Progenitor cell of endocrine pancreas (in vitro differentiated cells): ENCODE measurements around the gene SPAG16. TPM values are rescaled to one million over a fixed set of nuclear protein-coding genes. Genes with fewer than 3 reads are reported as not detected.

Experiments
- DNase-seq: peaks from one replicate; pipeline ENCODE4 v3.0.0; 2021; ENCODE audit warnings: low spot score; ENCODE audit not compliant: unreplicated experiment
- H3K27ac Mint-ChIP-seq: 2 replicates; pipeline ENCODE4 v1.8.0; 2021; ENCODE audit warnings: mild to moderate bottlenecking, moderate library complexity, mixed read lengths
- H3K27me3 Mint-ChIP-seq: 2 replicates; pipeline ENCODE4 v1.8.0; 2021; ENCODE audit warnings: mixed read lengths
- H3K36me3 Mint-ChIP-seq: 2 replicates; pipeline ENCODE4 v1.8.0; 2022; ENCODE audit warnings: mixed read lengths; ENCODE audit not compliant: insufficient read depth
- H3K4me1 Mint-ChIP-seq: 2 replicates; pipeline ENCODE4 v1.8.0; 2021; ENCODE audit warnings: low read depth, mixed read lengths
- H3K4me3 Mint-ChIP-seq: 2 replicates; pipeline ENCODE4 v1.8.0; 2021; ENCODE audit warnings: low read depth, mild to moderate bottlenecking, moderate library complexity, mixed read lengths
- H3K9me3 Mint-ChIP-seq: 2 replicates; pipeline ENCODE4 v1.8.0; 2021; ENCODE audit warnings: low read depth, mixed read lengths
- total RNA-seq: library from RNA; stranded (reverse); gene quantifications from 2 replicates; pipeline ENCODE4 v1.2.1, GENCODE V29; 2021
- TF ChIP-seq, protein P1 (sequence below): fragments of 200-600 bp; sonication (generic); IDR thresholded peaks from one replicate; pipeline ENCODE4 v1.5.0; 2021; ENCODE audit warnings: antibody characterized with exemption, mild to moderate bottlenecking; ENCODE audit not compliant: unreplicated experiment

The SPAG16 gene
- total RNA-seq, 1 donor from 2014 or later: 52.8 TPM

DNA sequence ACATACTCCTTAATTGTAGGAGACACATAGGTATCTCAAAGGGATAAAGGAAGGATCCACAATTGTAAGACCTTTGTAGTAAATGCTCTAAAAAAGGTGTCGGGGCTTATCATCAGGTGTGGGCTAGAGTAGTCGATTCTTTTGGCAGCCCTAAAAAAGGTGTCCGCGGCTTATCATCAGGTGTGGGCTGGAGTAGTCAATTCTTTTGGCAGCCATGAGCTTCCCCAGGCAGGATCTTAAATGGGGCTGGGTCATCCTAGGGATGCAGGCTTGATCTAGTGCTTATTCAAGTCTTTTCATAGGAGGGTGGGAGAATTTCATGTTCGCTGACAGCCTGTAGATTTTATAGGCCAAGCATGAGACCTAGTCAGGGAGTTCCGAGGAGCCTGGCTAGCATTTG lies 720.2 kb downstream of the SPAG16 start:
- no peak overlapping the region for H3K4me3 Mint-ChIP-seq
- TF ChIP-seq, protein P1, sequence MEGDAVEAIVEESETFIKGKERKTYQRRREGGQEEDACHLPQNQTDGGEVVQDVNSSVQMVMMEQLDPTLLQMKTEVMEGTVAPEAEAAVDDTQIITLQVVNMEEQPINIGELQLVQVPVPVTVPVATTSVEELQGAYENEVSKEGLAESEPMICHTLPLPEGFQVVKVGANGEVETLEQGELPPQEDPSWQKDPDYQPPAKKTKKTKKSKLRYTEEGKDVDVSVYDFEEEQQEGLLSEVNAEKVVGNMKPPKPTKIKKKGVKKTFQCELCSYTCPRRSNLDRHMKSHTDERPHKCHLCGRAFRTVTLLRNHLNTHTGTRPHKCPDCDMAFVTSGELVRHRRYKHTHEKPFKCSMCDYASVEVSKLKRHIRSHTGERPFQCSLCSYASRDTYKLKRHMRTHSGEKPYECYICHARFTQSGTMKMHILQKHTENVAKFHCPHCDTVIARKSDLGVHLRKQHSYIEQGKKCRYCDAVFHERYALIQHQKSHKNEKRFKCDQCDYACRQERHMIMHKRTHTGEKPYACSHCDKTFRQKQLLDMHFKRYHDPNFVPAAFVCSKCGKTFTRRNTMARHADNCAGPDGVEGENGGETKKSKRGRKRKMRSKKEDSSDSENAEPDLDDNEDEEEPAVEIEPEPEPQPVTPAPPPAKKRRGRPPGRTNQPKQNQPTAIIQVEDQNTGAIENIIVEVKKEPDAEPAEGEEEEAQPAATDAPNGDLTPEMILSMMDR: no peak
- H3K27me3 Mint-ChIP-seq: no peaks in the 10 kb centered on the region
- H3K36me3 Mint-ChIP-seq: no peaks in the 10 kb centered on the region
- DNase-seq: no peak
- H3K9me3 Mint-ChIP-seq: peaks cover 9% of the 10 kb centered on the region
- H3K4me1 Mint-ChIP-seq: no peaks in the 10 kb centered on the region
- H3K27ac Mint-ChIP-seq: peak overlapping the region; percentile 19

DNA sequence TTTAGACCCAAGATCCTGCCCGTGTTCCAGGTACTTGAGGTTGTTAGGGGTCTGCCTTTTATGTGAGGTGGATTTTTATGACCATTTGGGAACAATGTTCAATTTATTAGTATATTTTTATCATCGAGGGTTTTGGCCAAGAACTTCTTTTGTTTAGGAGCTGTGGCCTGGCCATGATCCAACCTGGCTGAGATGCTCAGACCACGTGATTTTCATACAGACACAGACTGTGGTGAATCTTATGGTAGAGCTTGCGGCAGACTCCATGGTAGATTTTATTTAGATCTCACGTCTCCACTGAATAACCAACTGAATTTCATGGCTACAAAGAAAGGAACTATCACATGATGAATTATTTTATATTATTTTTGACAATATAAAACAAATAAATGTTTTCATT lies 721.1 kb downstream of the SPAG16 start:
- Mint-ChIP-seq H3K27ac (no peak overlapping the region), H3K36me3 (no peaks in the 10 kb centered on the region), H3K4me3 (no peak overlapping the region), H3K9me3 (peaks cover 6% of the 10 kb centered on the region), H3K4me1 (no peaks in the 10 kb centered on the region), H3K27me3 (no peaks in the 10 kb centered on the region)
- TF ChIP-seq, protein P1: no peak
- no peak for DNase-seq

DNA sequence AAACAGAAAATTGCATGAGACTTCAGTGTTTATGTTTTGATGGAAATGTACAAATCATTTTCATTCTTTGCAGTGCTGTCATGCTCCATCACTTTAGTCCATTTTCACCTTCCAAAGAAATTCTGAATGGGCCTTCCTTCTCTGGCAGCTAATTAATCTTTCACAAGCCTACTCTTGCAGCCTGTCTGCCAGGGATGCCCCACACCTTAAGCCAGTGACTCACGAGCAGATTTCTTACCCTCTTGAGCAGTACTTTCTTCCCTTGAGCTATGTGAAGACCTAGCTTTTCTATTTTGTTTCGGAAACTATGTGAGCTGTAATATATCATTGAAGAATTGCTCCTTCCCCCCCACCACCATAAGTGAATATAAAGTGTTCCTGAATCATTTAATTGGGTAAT lies 722.3 kb downstream of the SPAG16 start:
- Mint-ChIP-seq H3K27ac (no peak overlapping the region), H3K36me3 (no peaks in the 10 kb centered on the region), H3K4me1 (no peaks in the 10 kb centered on the region), H3K27me3 (no peaks in the 10 kb centered on the region), H3K4me3 (no peak overlapping the region), H3K9me3 (peaks cover 6% of the 10 kb centered on the region)
- DNase-seq: no peak
- TF ChIP-seq, protein P1: no peak

DNA sequence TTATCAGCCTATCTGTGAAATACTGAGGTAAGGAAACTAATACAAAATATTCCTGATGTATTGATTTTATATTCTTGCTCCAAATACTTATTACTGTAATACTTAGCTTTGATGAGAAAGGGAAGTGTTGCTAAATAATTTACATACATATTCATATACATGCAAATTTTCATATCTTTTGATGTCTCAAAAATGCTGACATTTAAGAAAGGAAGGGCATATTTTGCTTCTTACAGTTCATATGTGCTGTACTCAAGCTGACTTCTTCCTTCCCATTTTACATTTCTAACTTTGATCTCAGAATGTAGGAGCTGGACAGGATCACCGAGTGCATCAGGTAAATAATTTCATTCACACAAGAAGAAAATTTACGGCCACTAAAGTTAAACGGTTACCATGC lies 727.4 kb downstream of the SPAG16 start:
- Mint-ChIP-seq H3K27me3 (no peaks in the 10 kb centered on the region), H3K4me1 (no peaks in the 10 kb centered on the region), H3K36me3 (no peaks in the 10 kb centered on the region), H3K9me3 (peaks cover 11% of the 10 kb centered on the region), H3K4me3 (no peak overlapping the region), H3K27ac (no peak overlapping the region)
- TF ChIP-seq, protein P1: no peak
- no peak for DNase-seq

DNA sequence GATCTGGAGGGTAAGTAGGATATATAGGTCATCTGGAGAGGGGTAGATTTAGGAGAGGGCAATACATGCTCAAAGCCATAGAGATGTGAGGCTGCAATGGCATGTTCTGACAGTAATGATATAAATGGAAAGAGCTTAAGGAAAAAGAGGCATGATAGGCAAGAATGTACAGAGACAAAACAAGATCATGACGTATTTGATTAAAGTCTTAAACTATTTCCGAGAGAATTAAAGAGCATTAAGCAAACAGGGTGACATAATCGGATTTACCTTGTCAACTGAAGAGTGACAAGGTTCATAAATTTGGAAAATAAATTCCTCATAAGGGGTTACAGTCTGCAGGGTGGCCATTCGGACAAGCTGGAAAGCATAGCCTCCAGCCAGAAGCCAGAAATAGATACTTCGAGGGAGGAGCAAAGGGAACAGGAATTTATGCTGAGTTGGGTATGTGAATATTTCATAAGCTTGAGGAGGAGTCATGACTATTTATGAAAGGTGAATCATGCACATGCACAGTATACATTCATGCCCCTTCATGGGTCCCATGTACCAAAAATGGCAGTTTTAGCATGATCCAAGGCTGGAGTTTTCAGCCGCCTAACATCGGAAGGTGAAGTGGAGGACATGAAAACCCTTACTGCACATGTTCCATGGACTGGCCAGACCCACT lies 730.4 kb downstream of the SPAG16 start:
- TF ChIP-seq, protein P1: no peak
- Mint-ChIP-seq H3K27ac (no peak overlapping the region), H3K9me3 (peaks cover 5% of the 10 kb centered on the region), H3K4me3 (no peak overlapping the region), H3K4me1 (no peaks in the 10 kb centered on the region), H3K27me3 (no peaks in the 10 kb centered on the region), H3K36me3 (no peaks in the 10 kb centered on the region)
- DNase-seq: no peak
